Panc1 (cell line): ENCODE data around the gene WDFY3.

Experiments
- CTCF ChIP-seq: fragments of 450-650 bp; IDR thresholded peaks from 2 replicates; pipeline ENCODE4 v1.5.1; 2017; ENCODE audit warnings: mild to moderate bottlenecking
- POLR2AphosphoS5 ChIP-seq: IDR thresholded peaks from 2 replicates; pipeline ENCODE4 v1.6.1; 2012; ENCODE audit warnings: mild to moderate bottlenecking, low read depth, low read length, moderate library complexity
- TCF7L2 ChIP-seq: IDR thresholded peaks from 2 replicates; pipeline ENCODE4 v1.6.1; 2011; ENCODE audit warnings: mild to moderate bottlenecking, low read depth, low read length, inconsistent platforms

GRCh38 chr4:84913176-84913575 lies 53.3 kb downstream of the WDFY3 start:
- TF ChIP-seq CTCF (no peak), TCF7L2 (no peak), POLR2AphosphoS5 (no peak)
